ENCODE data around the gene EEF1A2. TPM values are rescaled to one million over a fixed set of nuclear protein-coding genes. Genes with fewer than 3 reads are reported as not detected.

Gene EEF1A2
- total RNA-seq, 2 donors from 2014 or later = 2.4 TPM; not detected in 1

- no peak overlapping the region for H3K27ac ChIP-seq
These were observed 43.8 kb upstream of the EEF1A2 start for GRCh38 chr20:63542696-63543095.

GRCh38 chr20:63542031-63542559 is 43.2 kb upstream of the EEF1A2 start:
- no peak for ATAC-seq (ENCODE audit: insufficient number of reproducible peaks, low FRiP score, low read depth)
- Histone ChIP-seq H3K27me3 (replicated peaks; ENCODE audit: insufficient read depth) (no peaks in the 10 kb centered on the region), H3K36me3 (no peaks in the 10 kb centered on the region), H3K4me3 (no peak overlapping the region), H3K27ac (no peak overlapping the region), H3K4me1 (ENCODE audit: control insufficient read depth in 1 of 2, low read depth in 2 of 2) (peaks cover 0 to 5% of the 10 kb centered on the region in 2 donors), H3K9me3 (no peaks in the 10 kb centered on the region)
- DNase-seq (ENCODE audit: low spot score) = no peak
- TF ChIP-seq CTCF (IDR thresholded peaks at IDR 0.05) = no peak

More at GRCh38 chr20:63542696-63543095, 43.8 kb upstream of the EEF1A2 start:
- H3K9me3 ChIP-seq = no peaks in the 10 kb centered on the region
- H3K4me3 ChIP-seq = no peak overlapping the region
- H3K27me3 ChIP-seq (replicated peaks; ENCODE audit: insufficient read depth) = no peaks in the 10 kb centered on the region
- DNase-seq (ENCODE audit: low spot score) (no peak), ATAC-seq (ENCODE audit: insufficient number of reproducible peaks, low FRiP score, low read depth) (no peak)
- H3K4me1 ChIP-seq (ENCODE audit: control insufficient read depth in 1 of 2, low read depth in 2 of 2) = peaks cover 0 to 2% of the 10 kb centered on the region in 2 donors
- no peaks in the 10 kb centered on the region for H3K36me3 ChIP-seq
- TF ChIP-seq CTCF (IDR thresholded peaks at IDR 0.05) = no peak

- Histone ChIP-seq H3K9me3 (no peaks in the 10 kb centered on the region), H3K4me1 (ENCODE audit: control insufficient read depth in 1 of 2, low read depth in 2 of 2) (peaks cover 0 to 5% of the 10 kb centered on the region in 2 donors), H3K4me3 (no peak overlapping the region), H3K36me3 (no peaks in the 10 kb centered on the region), H3K27ac (no peak overlapping the region), H3K27me3 (replicated peaks; ENCODE audit: insufficient read depth) (no peaks in the 10 kb centered on the region)
- DNase-seq (ENCODE audit: low spot score) (no peak), ATAC-seq (ENCODE audit: insufficient number of reproducible peaks, low FRiP score, low read depth) (no peak)
- TF ChIP-seq CTCF (IDR thresholded peaks at IDR 0.05) = no peak
These were observed 42.5 kb upstream of the EEF1A2 start for GRCh38 chr20:63541371-63541770.

- Histone ChIP-seq H3K9me3 (no peaks in the 10 kb centered on the region), H3K4me3 (no peak overlapping the region), H3K27me3 (replicated peaks; ENCODE audit: insufficient read depth) (no peaks in the 10 kb centered on the region), H3K27ac (no peak overlapping the region), H3K4me1 (ENCODE audit: control insufficient read depth in 1 of 2, low read depth in 2 of 2) (peaks cover 0 to 5% of the 10 kb centered on the region in 2 donors), H3K36me3 (no peaks in the 10 kb centered on the region)
- DNase-seq (ENCODE audit: low spot score) (no peak), ATAC-seq (ENCODE audit: insufficient number of reproducible peaks, low FRiP score, low read depth) (no peak)
- TF ChIP-seq CTCF (IDR thresholded peaks at IDR 0.05) = no peak
These were observed 41.7 kb upstream of the EEF1A2 start for GRCh38 chr20:63540417-63541186.

GRCh38 chr20:63539441-63540370 is 40.8 kb upstream of the EEF1A2 start:
- H3K4me3 ChIP-seq = no peak overlapping the region
- no peaks in the 10 kb centered on the region for H3K27me3 ChIP-seq (replicated peaks; ENCODE audit: insufficient read depth)
- H3K4me1 ChIP-seq (ENCODE audit: control insufficient read depth in 1 of 2, low read depth in 2 of 2) = peaks cover 0 to 5% of the 10 kb centered on the region in 2 donors
- no peak for DNase-seq (ENCODE audit: low spot score)
- ATAC-seq (ENCODE audit: insufficient number of reproducible peaks, low FRiP score, low read depth) = no peak
- H3K9me3 ChIP-seq = no peaks in the 10 kb centered on the region
- H3K36me3 ChIP-seq = no peaks in the 10 kb centered on the region
- no peak overlapping the region for H3K27ac ChIP-seq
- TF ChIP-seq CTCF (IDR thresholded peaks at IDR 0.05) = no peak

All from thoracic aorta (tissue), 2 donors.